ENCODE results near the gene VARS2.

Gene VARS2

GRCh38 chr6:30947231-30947630 lies 33.2 kb downstream of the VARS2 start:
- TF ChIP-seq USF1 (IDR thresholded peaks at IDR 0.05) (no peak), EP300 (IDR thresholded peaks at IDR 0.05; ENCODE audit: borderline replicate concordance) (no peak), CREB1 (IDR thresholded peaks at IDR 0.05; ENCODE audit: low read depth) (no peak), RAD21 (IDR thresholded peaks at IDR 0.05; ENCODE audit: low read depth) (no peak)

GRCh38 chr6:30948811-30949210 lies 34.8 kb downstream of the VARS2 start:
- TF ChIP-seq EGR1 (IDR thresholded peaks at IDR 0.05) (no peak), REST (IDR thresholded peaks at IDR 0.05; ENCODE audit: low read depth) (no peak), MAX (IDR thresholded peaks at IDR 0.05) (no peak), CEBPB (IDR thresholded peaks at IDR 0.05) (no peak), NFIC (IDR thresholded peaks at IDR 0.05) (no peak), YY1 (IDR thresholded peaks at IDR 0.05; ENCODE audit: low read depth) (no peak), FOXM1 (IDR thresholded peaks at IDR 0.05; ENCODE audit: borderline replicate concordance, low read depth) (no peak), TCF12 (IDR thresholded peaks at IDR 0.05; ENCODE audit: low read depth) (no peak), CREB1 (IDR thresholded peaks at IDR 0.05; ENCODE audit: low read depth) (no peak), ZBTB7A (IDR thresholded peaks at IDR 0.05; ENCODE audit: low read depth) (no peak), TAF1 (IDR thresholded peaks at IDR 0.05; ENCODE audit: low read depth) (no peak), RAD21 (IDR thresholded peaks at IDR 0.05; ENCODE audit: low read depth) (no peak), EP300 (IDR thresholded peaks at IDR 0.05; ENCODE audit: borderline replicate concordance) (no peak), TEAD4 (IDR thresholded peaks at IDR 0.05) (no peak), USF1 (IDR thresholded peaks at IDR 0.05) (no peak)

- TF ChIP-seq REST (IDR thresholded peaks at IDR 0.05; ENCODE audit: low read depth) (no peak), TAF1 (IDR thresholded peaks at IDR 0.05; ENCODE audit: low read depth) (no peak), NFIC (IDR thresholded peaks at IDR 0.05) (no peak), MAX (IDR thresholded peaks at IDR 0.05) (no peak), EP300 (IDR thresholded peaks at IDR 0.05; ENCODE audit: borderline replicate concordance) (no peak), RAD21 (IDR thresholded peaks at IDR 0.05; ENCODE audit: low read depth) (no peak), TEAD4 (IDR thresholded peaks at IDR 0.05) (no peak), TCF12 (IDR thresholded peaks at IDR 0.05; ENCODE audit: low read depth) (no peak)
Measured at GRCh38 chr6:30951907-30952469, 38.0 kb downstream of the VARS2 start.

- TF ChIP-seq TCF12 (IDR thresholded peaks at IDR 0.05; ENCODE audit: low read depth) (no peak), NFIC (IDR thresholded peaks at IDR 0.05) (no peak), CEBPB (IDR thresholded peaks at IDR 0.05) (no peak), RAD21 (IDR thresholded peaks at IDR 0.05; ENCODE audit: low read depth) (no peak), TEAD4 (IDR thresholded peaks at IDR 0.05) (no peak), TAF1 (IDR thresholded peaks at IDR 0.05; ENCODE audit: low read depth) (no peak), FOXM1 (IDR thresholded peaks at IDR 0.05; ENCODE audit: borderline replicate concordance, low read depth) (no peak), USF1 (IDR thresholded peaks at IDR 0.05) (no peak), YY1 (IDR thresholded peaks at IDR 0.05; ENCODE audit: low read depth) (no peak), EP300 (IDR thresholded peaks at IDR 0.05; ENCODE audit: borderline replicate concordance) (no peak), REST (IDR thresholded peaks at IDR 0.05; ENCODE audit: low read depth) (no peak), CREB1 (IDR thresholded peaks at IDR 0.05; ENCODE audit: low read depth) (no peak), EGR1 (IDR thresholded peaks at IDR 0.05) (no peak), MAX (IDR thresholded peaks at IDR 0.05) (no peak), ZBTB7A (IDR thresholded peaks at IDR 0.05; ENCODE audit: low read depth) (no peak)
Measured at GRCh38 chr6:30954631-30955366, 40.8 kb downstream of the VARS2 start.

Measured in Ishikawa (cell line).